ENCODE measurements around the gene APH1B. TPM values are rescaled to one million over a fixed set of nuclear protein-coding genes. Genes with fewer than 3 reads are reported as not detected.
A peak's percentile ranks its signal among the peaks of the same experiment; 100 is the strongest.

Gene APH1B
- total and polyA plus RNA-seq, 2 experiments from 2014 or later: 19.9 to 29.8 TPM

- H3K9me2 ChIP-seq (replicated peaks; ENCODE audit: insufficient read depth): no peaks in the 10 kb centered on the region
- H3K36me3 ChIP-seq (replicated peaks; ENCODE audit: insufficient read depth, low read depth): no peaks in the 10 kb centered on the region
- WGBS (ENCODE audit: low lambda C conversion rate, missing lambda C conversion rate): 92% methylated on average over 3 of the region's 3 CpGs
- H3K4me3 ChIP-seq: no peak overlapping the region
- H3K4me2 ChIP-seq: no peak overlapping the region
- no peaks in the 10 kb centered on the region for H3K9me3 ChIP-seq (ENCODE audit: low read depth)
- no peak overlapping the region for H3K27ac ChIP-seq
- no peak for DNase-seq (ENCODE audit: low spot score)
- peaks cover 3% of the 10 kb centered on the region for H3K79me2 ChIP-seq
- no peaks in the 10 kb centered on the region for H4K20me1 ChIP-seq (ENCODE audit: insufficient read depth, poor library complexity, severe bottlenecking)
- TF ChIP-seq EZH2 (IDR thresholded peaks at IDR 0.05; ENCODE audit: borderline replicate concordance) (no peak), EZH2phosphoT487 (IDR thresholded peaks at IDR 0.05; ENCODE audit: low read depth, severe bottlenecking, unreplicated experiment) (no peak)
- TF ChIP-seq, protein P1, sequence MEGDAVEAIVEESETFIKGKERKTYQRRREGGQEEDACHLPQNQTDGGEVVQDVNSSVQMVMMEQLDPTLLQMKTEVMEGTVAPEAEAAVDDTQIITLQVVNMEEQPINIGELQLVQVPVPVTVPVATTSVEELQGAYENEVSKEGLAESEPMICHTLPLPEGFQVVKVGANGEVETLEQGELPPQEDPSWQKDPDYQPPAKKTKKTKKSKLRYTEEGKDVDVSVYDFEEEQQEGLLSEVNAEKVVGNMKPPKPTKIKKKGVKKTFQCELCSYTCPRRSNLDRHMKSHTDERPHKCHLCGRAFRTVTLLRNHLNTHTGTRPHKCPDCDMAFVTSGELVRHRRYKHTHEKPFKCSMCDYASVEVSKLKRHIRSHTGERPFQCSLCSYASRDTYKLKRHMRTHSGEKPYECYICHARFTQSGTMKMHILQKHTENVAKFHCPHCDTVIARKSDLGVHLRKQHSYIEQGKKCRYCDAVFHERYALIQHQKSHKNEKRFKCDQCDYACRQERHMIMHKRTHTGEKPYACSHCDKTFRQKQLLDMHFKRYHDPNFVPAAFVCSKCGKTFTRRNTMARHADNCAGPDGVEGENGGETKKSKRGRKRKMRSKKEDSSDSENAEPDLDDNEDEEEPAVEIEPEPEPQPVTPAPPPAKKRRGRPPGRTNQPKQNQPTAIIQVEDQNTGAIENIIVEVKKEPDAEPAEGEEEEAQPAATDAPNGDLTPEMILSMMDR (IDR thresholded peaks at IDR 0.05; ENCODE audit: poor library complexity): no peak
- H3K27me3 ChIP-seq: no peaks in the 10 kb centered on the region
- H2AFZ ChIP-seq: no peak overlapping the region
- no peaks in the 10 kb centered on the region for H3K4me1 ChIP-seq (ENCODE audit: insufficient read depth)
Observed at GRCh38 chr15:63294359-63294758, 17.0 kb downstream of the APH1B start.

GRCh38 chr15:63295341-63295740 lies 17.9 kb downstream of the APH1B start:
- Histone ChIP-seq H3K9me2 (replicated peaks; ENCODE audit: insufficient read depth) (no peaks in the 10 kb centered on the region), H3K4me1 (ENCODE audit: insufficient read depth) (no peaks in the 10 kb centered on the region), H3K4me3 (no peak overlapping the region), H3K4me2 (no peak overlapping the region), H3K79me2 (peaks cover 3% of the 10 kb centered on the region), H3K9me3 (ENCODE audit: low read depth) (no peaks in the 10 kb centered on the region), H4K20me1 (ENCODE audit: insufficient read depth, poor library complexity, severe bottlenecking) (no peaks in the 10 kb centered on the region), H3K27ac (no peak overlapping the region), H3K27me3 (no peaks in the 10 kb centered on the region), H3K36me3 (replicated peaks; ENCODE audit: insufficient read depth, low read depth) (no peaks in the 10 kb centered on the region), H2AFZ (no peak overlapping the region)
- no peak for DNase-seq (ENCODE audit: low spot score)
- TF ChIP-seq EZH2 (IDR thresholded peaks at IDR 0.05; ENCODE audit: borderline replicate concordance): no peak
- TF ChIP-seq, protein P1 (IDR thresholded peaks at IDR 0.05; ENCODE audit: poor library complexity): no peak
- TF ChIP-seq EZH2phosphoT487 (IDR thresholded peaks at IDR 0.05; ENCODE audit: low read depth, severe bottlenecking, unreplicated experiment): no peak

- Histone ChIP-seq H3K4me3 (no peak overlapping the region), H2AFZ (no peak overlapping the region), H3K36me3 (replicated peaks; ENCODE audit: insufficient read depth, low read depth) (no peaks in the 10 kb centered on the region), H3K27ac (no peak overlapping the region), H3K9me2 (replicated peaks; ENCODE audit: insufficient read depth) (no peaks in the 10 kb centered on the region), H3K9me3 (ENCODE audit: low read depth) (no peaks in the 10 kb centered on the region), H4K20me1 (ENCODE audit: insufficient read depth, poor library complexity, severe bottlenecking) (no peaks in the 10 kb centered on the region), H3K4me2 (no peak overlapping the region), H3K27me3 (no peaks in the 10 kb centered on the region), H3K79me2 (peaks cover 3% of the 10 kb centered on the region), H3K4me1 (ENCODE audit: insufficient read depth) (no peaks in the 10 kb centered on the region)
- DNase-seq (ENCODE audit: low spot score): peak; percentile 15
- no peak for TF ChIP-seq EZH2 (IDR thresholded peaks at IDR 0.05; ENCODE audit: borderline replicate concordance)
- TF ChIP-seq, protein P1 (IDR thresholded peaks at IDR 0.05; ENCODE audit: poor library complexity): no peak
- no peak for TF ChIP-seq EZH2phosphoT487 (IDR thresholded peaks at IDR 0.05; ENCODE audit: low read depth, severe bottlenecking, unreplicated experiment)
- WGBS (ENCODE audit: low lambda C conversion rate, missing lambda C conversion rate): 84% methylated on average over 6 of the region's 6 CpGs
Observed at GRCh38 chr15:63296195-63296594, 18.8 kb downstream of the APH1B start.

All from hepatocyte (in vitro differentiated cells).